ENCODE results near the gene OR2A25.

DNA sequence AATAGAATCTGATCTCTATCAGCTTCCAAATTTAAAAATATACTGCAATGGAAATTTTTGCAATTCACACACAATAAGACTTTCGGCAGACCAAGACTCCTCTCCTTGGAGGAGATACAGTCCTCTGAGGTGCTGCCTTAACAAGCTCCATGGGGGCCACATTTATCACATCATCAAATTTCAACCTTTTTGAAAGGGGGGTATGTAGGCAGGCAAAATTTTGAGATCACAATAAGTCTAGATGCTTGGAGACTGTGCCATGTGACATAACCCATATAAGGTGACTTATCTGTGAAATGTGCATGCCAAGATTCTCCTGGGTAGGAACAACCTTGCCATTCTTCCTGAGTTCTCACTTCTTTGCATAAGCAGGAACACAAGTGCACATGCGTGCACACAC, 16.4 kb downstream of the OR2A25 start, which contains the start of gene OR2A12:
- TF ChIP-seq CTCF (IDR thresholded peaks at IDR 0.05) (no peak), POLR2A (IDR thresholded peaks at IDR 0.05) (no peak)
